ENCODE results near the gene AUTS2. TPM values are rescaled to one million over a fixed set of nuclear protein-coding genes. Genes with fewer than 3 reads are reported as not detected.

The AUTS2 gene
- total RNA-seq, 1 donor from 2014 or later, result 20.4 TPM

- no peak for ATAC-seq
Observed at GRCh38 chr7:69687739-69688433, 89.6 kb downstream of the AUTS2 start.

- no peak for ATAC-seq
Observed at GRCh38 chr7:69690329-69690728, 92.1 kb downstream of the AUTS2 start.

DNA sequence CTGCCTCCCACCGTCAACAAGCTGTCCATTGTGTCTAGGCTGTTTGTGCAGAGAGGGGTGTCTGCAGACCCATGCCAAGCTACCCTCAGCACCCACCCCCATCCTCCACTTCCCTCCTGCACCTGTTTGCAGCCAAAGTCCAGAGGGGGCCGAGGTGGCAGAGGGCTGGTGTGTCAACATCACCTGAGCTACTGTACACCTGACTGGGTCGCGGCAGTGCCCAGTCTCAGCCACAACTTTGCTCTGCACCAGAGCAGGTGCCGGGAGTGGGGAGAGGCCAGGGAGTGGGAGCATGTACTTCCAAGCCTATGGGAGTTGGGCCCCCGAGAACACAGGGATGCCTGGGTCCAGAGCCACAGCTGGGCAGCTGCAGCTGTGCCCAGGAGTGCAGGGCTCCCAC lies 93.1 kb downstream of the AUTS2 start:
- no peak for ATAC-seq

DNA sequence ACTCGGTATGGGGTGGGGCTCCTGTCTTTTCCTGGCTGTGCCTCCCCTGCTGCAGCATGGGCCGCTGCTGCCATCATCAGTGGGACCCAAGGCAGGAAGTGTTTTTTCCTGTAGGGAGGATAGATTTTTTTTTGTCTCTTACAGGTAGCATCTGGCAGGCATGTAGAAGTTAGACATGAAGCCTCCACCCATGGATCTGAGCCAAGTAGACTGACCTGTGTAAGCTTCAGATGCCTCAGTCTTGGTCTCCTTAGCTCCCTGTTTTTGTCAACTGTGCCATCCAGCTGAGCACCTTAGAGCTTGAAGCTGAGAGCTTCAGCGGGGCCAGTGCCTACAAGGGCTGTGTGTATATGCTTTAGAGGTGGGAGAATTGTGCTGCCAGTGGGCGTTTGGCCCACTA lies 93.5 kb downstream of the AUTS2 start:
- ATAC-seq, result no peak

DNA sequence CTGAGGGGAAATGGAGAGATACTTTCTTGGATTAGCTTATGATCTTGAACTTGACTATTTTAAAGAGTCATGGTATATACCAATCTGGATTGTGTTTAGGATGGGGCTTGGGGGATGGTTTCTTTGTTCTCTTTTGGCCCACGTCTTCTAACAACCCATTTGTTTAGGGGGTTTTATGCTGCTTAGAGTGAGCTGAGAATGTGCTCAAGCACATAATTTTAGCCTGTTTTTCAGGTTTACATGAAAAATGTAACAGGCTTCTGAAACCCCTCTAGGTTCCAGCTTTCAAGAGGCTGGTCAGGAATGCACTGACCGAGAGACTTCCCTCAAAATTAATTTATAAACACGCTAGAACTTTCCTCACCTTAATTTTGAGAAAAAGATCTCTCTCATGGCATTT lies 94.3 kb downstream of the AUTS2 start:
- no peak for ATAC-seq

GRCh38 chr7:69693042-69693441 lies 94.8 kb downstream of the AUTS2 start:
- no peak for ATAC-seq

- ATAC-seq, result no peak
Observed at GRCh38 chr7:69696054-69696591, 97.8 kb downstream of the AUTS2 start.

- ATAC-seq, result no peak
Observed at GRCh38 chr7:69696686-69697685, 98.7 kb downstream of the AUTS2 start.

DNA sequence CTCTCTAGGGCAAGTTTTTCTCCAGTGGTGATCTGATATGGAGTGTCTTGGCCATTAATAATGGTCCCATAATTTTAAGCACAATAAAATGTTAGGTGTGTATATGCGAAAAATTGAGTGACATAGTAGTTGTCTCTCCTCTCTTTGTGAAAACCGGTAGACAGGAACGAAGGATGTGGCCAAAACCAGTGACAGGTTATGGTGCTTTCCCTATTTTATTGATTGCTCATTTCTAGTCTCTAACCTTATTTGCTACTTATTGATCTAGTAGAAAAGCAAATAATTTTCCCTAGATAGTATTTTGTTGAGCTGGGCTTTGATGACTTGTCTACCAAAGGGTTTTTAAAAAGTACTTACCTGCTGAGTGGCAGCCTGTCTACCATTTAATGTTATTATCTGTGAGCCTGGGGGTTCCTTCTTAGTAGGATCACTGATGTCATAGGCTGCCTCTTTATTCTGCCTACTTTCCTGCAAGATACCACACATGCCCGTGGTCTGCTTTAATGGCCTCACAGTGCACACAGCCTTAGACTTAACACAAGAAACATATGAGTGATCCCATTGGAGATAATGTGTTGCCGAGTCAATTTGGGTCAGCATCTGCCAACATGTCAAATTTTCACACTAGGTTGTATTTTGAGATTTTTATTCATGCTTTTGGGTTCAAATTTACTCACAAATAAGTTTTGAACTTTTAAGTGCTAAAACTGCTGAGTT lies 100.0 kb downstream of the AUTS2 start:
- ATAC-seq, result no peak

GRCh38 chr7:69699931-69700330 lies 101.7 kb downstream of the AUTS2 start:
- no peak for ATAC-seq

DNA sequence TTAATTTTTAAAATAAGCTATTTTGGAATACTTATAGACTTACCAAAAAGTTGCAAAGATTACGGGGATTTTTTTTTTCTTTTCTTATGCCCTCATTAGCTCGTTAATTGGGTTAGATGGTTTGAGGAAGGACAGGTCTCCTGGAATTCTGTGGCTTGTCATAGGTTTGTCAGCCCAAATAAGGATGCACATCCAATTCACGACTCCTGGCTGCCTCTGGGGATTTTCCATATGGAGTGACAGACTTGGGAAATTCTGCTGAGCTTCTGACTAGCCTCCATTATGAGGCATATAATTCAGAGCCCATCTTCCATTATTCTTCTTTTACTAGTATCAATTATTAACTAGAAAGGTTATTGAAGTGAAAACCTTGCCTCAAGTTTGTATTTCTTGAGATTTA lies 102.1 kb downstream of the AUTS2 start:
- no peak for ATAC-seq

DNA sequence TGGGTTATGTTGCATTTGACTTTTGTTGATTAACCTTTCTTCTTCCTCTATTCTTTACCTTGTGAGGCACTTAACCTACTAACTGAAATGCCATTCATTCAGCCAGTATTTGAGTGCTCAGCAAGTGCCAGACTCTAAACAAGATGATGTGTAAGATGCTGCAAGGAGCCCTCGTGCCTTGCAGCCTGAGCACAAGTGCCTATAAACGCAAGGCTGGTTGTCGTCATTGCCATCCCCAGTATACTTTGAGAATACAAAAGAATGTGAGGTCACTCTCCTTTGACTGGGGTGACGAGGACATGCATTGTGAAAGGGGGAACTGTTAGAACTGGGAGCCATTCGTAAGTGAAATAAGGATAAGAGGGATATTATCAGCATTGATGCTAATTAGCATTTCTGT lies 103.0 kb downstream of the AUTS2 start:
- ATAC-seq, result no peak

DNA sequence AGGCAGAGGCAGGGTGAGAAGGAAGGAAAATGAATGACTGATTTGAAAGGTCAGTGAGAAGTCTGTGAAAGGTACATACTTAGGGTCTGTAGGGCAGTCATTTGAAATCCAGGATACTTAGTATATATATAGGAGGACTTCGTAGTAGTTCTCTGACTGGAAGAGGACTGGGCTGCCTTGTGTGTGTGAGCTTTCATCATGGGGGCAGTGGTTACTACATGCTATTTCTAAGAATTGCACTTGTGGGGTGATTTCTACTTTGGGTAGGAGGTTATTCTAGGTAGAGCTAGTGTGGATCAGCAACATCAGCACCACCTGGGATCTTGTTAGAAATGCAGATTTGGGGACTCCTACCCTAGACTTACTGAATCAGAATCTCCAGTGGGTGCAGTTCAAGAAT lies 104.1 kb downstream of the AUTS2 start:
- no peak for ATAC-seq

GRCh38 chr7:69703099-69703498 lies 104.8 kb downstream of the AUTS2 start:
- no peak for ATAC-seq

DNA sequence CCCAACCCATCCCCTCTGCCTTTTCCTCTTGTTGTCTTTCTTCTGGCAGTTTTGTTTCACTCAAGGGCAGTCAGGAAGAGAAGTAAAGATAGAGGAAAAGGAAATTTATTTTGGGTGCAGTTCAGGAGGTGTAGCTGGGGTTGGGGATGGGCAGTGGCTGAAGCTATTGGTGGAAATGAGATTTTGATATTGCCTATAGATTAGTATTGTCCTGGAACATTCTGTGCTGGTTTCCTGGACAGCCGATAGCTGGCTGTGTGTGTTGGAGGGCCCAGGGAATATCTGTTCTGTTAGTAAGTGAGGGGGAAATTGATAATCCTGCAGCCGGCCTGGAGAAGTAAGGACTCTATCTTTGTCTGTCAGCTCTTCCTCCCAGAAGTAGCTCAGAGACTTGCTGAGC lies 107.8 kb downstream of the AUTS2 start:
- ATAC-seq, result no peak

- ATAC-seq, result no peak
Observed at GRCh38 chr7:69708857-69709256, 110.6 kb downstream of the AUTS2 start.

- ATAC-seq, result no peak
Observed at GRCh38 chr7:69710768-69711438, 112.6 kb downstream of the AUTS2 start.

- no peak for ATAC-seq
Observed at GRCh38 chr7:69714886-69715576, 116.8 kb downstream of the AUTS2 start.

DNA sequence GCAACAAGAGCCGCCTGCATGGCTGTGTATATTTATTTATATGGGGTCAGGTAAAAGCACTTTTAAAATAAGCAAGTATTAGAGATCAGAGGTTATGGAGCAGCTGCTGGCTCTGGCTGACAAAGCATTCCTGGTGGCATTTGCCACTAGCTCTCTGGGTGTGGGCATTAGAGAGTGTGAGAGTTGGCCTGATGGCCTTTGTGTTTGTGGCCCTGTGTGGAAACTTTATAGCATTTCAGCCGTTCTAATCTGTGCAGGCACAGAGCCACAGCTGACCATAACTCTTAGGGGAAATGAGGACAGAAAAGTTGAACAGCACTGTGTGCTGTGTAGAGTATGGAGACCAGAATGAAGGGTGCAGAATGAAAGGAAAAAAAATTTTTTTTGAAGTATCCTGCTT lies 118.9 kb downstream of the AUTS2 start:
- no peak for ATAC-seq

DNA sequence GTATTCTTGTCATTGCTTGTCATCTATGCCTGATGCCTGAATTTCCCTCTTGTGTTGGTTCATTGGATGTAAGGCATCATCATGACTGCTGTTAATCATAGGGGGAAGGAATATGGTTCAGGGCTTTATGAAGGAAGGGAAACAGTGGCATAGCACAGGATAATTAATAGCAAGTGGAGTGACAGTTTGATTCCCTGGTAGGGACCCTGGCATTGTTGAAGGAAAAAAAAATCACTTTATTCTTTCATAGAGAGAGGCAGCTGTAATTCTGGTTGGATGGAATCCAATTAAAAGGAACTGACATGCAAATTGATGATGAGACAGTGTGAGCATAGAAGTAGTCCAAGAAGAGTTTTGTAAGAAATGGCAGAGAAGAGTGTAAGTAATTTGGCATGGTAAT lies 121.4 kb downstream of the AUTS2 start:
- ATAC-seq, result no peak

DNA sequence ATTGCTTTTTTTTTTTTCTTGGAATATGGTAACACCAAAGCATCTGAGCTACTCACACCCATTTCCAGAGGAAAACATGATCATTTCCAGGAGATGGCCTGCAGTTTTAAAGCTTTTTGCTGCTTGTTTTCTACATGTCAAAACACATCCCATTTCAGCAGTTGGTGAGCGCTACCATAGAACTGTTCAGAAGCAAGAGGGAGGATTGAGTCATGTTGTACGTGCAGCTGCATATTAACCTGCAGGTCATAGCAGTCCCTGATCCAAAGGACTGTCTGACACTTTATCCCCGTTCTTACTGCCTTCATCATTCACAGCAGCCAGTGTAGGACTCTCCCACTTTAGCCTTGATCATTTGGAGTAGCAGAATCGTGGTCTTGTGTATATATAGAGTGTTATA lies 124.6 kb downstream of the AUTS2 start:
- peak; percentile 95 for ATAC-seq

GRCh38 chr7:69723663-69724062 lies 125.4 kb downstream of the AUTS2 start:
- ATAC-seq, result no peak

Data from esophagus mucosa (tissue), 1 donor.